Hematopoietic multipotent progenitor cell treated with erythropoietin and hydrocortisone succinate and interleukin-3 and kit ligand, for 4 days (in vitro differentiated cells): Measurements from ENCODE around the gene SLC37A2.
"Not testable (repeated sequence)": the region's sequence is repeated elsewhere in the genome, so short reads cannot be mapped to it uniquely, and the experiment has no call there.

ENCODE experiments used
- DNase-seq: peaks from one replicate; pipeline ENCODE4 v3.0.0-alpha.2; 2015

Gene SLC37A2

DNA sequence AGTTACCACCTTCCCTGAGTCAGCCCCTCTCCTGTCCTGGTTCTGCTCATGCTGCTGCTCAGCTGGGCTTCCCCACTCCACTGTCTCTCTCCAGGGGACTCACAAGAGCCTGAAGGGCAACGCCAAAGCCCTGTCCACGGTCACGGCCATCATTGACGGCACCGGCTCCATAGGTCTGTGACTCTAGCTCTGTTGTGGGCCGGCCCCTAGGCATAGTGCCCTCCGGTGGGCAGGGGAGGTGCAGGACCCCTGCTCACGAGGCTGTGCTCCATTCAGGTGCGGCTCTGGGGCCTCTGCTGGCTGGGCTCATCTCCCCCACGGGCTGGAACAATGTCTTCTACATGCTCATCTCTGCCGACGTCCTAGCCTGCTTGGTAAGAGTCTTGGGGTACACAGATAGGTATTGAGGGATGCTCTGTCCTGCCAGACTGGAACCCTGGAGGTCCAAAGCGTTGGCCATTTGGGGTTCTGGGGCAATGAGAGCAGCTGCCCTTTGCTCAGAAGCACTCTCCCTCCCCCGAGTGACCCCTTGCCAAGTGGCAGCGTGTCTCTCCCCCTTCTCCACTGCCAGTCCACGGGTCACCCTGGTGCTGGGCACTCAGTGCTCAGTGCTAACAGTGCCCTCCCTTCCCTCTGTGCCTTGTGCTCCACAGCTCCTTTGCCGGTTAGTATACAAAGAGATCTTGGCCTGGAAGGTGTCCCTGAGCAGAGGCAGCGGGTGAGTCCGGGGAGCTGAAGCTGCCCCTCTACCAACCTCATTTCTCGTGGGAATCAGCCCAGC is 22.4 kb downstream of the SLC37A2 start:
- no peak for DNase-seq

DNA sequence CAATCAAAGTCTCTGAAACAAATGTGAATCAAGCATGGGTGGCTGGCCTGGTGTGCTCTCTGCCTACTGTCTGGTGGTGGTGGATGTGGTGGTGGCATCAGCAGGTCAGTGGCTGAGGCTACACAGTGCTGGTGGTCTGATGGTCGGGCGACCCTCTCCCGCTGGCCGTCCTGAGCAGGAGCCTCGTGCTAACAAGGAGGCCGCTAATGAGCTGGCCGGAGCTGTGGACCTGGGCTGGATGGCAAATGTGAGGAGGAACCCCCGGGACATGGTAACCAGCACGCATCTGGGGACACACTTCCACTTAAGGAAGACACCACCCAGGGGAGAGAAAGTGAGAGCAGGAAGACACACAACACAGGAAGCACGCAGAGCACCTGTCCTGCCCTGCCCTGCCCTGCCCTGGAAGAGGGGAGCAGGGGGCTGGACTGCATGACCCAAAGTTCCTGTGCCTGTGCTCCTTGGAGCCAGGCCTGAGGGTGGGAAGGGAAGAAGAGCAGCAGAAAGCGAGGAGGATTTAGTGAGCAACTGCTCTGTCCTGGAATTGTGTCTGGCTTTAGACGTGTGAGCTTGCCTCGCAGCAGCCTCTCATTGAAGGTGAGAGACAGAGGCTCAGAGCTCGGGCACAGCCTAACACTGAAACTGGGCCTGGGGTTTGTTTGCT is 23.7 kb downstream of the SLC37A2 start:
- DNase-seq: no peak

DNA sequence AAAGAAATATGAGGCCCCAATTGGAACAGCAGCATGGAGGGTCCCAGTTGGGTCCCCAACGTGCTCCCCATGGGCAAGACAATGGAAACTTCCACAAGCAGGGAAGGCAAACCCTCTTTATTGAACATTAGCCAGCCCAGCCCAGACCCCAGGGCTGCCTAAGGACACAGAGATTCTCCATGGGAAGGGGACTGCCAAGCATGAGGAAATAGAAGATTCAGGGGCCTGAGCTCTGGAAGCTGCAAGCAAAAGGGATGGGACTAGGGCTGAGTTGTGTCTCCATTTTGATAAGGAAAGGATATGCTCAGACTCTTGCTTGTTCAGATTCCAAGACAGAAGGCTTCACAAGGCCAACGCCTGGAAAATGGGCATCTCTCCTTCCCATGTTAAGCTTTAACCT is 25.0 kb downstream of the SLC37A2 start:
- no peak for DNase-seq

DNA sequence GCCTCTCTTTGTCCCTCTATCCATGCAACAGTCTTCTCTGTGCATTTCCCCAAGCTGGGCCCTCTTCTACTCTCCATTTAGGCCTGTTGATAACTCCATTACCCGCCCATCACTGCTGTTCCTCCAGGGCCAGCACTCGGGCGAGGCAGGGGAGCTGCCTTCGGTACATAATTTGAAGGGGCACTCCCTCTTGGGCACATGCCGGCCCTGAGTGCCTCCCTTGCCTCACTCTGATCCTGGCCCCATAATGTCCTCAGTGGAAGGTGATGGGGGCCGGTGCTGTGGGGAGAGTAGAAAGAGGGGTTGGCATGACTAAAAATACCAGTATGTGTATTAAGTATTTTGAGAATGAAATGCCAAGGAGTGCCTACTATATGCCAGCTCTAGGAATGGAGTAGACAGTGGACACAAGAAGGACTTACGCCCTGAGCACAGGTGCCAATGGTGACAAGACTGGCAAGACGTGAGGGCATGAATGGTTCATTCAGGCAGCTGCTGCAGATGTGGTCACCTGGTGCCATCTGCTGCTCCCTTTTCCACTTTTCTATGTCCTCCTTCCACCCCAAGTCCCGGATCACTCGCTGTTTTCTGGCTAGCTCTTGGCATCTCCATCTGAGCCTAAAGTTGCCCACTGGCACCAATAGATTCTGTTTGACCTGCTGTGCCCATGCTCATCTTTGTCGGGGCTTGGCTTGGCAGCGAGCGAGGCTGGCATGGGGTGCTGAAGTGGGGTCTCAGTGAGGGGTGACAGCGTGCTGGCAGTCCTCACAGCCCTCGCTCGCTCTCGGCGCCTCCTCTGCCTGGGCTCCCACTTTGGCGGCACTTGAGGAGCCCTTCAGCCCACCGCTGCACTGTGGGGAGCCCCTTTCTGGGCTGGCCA is 25.7 kb downstream of the SLC37A2 start:
- DNase-seq: no peak

DNA sequence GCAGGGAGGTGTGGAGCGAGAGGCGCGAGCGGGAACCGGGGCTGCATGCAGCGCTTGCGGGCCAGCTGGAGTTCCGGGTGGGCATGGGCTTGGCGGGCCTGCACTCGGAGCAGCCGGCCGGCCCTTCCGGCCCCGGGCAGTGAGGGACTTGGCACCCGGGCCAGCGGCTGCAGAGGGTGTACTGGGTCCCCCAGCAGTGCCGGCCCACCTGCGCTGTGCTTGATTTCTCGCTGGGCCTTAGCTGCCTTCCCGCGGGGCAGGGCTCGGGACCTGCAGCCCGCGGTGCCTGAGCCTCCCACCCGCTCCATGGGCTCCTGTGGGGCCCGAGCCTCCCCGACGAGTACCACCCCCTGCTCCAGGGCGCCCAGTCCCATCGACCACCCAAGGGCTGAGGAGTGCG is 26.4 kb downstream of the SLC37A2 start:
- not testable (repeated sequence) for DNase-seq

DNA sequence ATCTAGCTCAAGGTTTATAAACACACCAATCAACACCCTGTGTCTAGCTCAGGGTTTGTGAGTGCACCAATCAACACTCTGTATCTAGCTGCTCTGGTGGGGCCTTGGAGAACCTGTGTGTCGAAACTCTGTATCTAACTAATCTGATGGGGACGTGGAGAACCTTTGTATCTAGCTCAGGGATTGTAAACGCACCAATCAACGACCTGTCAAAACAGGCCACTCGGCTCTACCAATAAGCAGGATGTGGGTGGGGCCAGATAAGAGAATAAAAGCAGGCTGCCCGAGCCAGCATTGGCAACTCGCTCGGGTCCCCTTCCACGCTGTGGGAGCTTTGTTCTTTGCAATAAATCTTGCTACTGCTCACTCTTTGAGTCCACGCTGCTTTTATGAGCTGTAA is 27.0 kb downstream of the SLC37A2 start:
- DNase-seq: not testable (repeated sequence)

DNA sequence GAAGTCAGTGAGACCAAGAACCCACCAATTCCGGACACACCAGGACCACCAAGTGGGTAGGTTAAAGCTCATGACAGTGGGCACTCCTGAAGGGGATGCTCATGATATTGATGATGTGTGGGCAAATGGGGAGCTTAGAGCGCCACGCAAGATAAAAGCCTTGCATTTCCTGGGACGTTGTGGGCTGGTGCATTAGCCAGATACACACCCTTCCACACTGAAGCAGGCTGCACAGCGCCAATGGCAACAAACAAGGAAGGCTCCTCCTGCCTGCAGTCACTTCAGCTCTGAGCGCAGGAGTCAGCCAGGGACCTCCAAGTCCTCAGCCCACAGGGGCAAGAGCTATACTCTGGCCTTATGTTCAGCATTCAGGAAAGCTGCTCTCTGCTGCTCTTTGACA is 27.7 kb downstream of the SLC37A2 start:
- DNase-seq: no peak

DNA sequence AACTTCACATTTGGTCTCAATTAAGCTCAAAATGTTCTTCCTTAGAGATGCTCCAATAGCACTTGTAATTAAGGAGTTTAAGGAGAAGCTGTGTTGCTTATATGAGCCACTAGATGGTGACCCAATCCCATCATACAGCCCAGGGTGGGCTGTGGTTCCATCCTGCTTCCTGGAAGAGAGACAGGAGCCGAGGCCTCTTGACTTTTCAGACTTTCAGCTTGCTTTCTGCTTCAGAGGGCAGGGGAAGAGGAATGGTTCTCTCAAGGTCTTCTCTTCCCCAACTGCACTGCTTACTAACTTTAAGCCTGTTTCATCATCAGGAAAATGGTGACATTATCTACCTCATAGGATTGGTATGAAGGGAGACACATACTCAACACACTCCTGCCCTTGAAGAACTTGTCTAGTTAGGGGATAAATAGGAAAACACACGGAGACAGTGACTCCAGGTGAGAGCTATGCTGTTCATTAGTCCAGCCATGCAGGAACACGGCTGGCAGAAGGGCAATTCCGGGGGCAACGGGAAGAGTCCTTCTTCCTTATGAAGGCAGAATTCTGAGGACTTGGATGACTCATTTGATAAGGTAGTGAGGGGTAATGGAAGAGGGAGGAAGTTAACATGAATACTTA is 28.3 kb downstream of the SLC37A2 start:
- peak; percentile 75 for DNase-seq

DNA sequence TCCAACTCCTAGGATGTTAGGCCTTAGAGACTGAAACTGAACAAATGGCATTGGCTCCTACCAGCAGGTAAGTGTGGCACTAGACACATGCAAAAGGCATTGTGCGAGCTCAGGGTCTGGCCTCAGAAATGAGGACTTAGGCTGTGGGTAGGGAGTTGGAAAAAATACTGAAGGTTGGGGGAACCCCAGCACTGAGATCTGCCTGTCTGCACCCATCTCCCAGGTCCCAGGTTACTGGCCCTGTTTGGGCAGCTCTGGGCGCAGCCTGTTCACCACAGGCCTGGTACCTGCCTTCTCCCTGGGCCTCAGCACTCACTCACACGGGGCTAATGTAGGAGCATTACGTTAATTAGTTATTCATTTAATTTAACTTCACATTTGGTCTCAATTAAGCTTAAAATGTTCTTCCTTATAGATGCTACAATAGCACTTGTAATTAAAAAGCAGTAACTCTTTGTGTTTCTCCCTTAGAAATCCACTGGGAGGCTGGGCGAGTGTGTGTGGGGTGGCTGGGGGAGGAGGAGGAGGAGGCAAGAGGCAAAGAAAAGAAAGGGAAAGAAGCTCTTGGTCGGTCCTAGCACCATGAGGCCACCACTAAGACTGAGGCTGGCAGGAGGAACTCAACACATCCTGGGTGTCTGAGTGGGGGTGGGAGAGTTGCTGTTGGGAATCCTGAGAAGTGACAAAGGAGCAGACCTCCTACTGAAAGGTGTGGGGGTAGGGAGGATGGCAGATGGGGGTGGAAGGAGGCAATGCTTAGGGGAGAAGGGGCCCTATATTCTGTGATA is 29.0 kb downstream of the SLC37A2 start:
- DNase-seq: no peak

DNA sequence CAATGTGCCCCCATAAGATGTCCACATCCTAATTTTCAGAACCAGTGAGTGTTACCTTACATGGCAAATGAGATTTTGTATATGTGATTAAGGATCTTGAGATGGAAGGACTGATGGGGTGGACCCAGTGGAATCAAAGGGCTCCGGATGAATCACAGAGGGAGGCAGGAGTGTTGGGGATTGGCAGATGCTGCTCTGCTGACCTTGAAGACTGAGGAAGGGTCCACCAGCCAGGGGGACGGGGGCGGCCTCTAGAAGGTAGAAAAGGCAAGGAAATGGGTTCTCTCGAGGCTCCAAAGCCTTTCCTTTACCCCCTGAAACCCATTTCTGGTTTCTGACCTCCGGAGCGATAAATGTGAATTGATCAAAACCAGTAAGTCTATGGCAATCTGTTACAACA is 29.6 kb downstream of the SLC37A2 start:
- no peak for DNase-seq

DNA sequence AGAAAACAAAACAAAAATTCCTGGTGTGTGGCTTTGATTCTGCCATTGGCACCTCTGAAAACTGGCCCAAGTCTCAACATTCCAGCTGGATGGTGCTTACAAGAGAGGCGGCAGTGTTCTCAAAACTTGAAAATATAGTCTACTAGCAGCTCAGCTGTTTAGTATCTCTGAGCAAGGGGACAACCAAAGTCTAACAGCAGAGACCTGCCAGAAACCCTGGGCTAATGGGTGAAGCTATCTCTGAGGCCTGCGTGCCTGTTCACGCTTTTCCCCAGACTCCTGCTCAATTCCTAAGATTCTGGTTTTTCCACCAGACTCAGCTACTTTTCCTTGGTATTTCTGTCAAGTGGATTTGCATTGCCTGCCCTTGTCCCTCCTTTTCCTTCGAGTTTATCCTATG is 30.4 kb downstream of the SLC37A2 start:
- no peak for DNase-seq

DNA sequence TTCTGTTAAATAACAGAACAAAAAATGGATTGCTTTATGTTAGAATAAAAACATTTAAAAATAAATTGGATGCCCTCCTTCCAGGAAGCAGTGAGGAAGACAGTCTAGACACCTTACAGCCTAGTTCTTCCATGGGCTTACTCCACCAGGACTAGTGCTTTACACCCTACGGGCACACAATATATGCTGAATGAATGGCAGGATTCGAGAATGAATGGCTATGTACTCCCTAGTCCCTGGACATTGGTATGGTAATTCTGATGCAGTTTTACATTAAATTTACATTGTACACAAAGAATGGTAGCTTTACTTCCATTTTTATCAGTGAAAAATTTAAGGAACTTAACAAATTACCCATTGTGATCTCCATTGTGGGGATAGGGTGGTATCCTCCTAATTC is 31.6 kb downstream of the SLC37A2 start:
- no peak for DNase-seq

DNA sequence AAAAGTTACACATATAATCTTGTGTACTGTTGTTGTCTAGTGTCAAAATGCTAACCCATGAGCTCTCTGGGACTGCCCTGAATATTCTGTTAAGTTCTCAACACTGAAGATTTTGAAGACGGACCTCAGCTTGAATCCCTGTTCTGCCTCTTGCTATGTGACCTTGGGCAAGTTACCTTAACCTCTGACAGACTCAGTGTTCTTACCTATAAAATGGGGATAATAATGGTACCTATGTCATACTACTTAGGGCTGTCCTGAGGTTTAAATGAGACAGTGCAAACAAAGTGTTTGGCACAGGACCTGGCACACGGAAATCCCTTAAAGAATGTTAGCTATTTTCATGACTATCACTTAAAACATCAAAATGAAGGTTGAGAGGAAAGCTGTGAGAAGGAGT is 37.0 kb downstream of the SLC37A2 start:
- no peak for DNase-seq

DNA sequence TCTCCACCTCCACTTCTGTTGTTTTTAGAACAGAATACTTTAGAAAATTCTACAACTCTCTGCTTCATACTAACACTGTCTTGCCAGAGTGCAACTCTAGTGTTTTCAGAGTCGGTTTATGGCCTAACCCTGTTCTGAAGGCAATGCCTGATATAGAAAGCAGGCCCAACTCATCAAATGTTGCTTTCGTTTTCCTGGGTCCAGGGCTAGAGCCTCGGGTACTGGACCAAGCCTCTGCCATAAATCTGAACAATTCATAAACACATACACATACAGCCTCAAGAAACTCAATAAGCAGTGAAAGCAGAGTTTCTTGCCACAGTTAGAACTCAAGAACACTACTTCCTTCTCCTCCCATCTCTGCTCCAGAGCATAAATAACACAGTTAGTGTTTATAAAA is 38.5 kb downstream of the SLC37A2 start:
- DNase-seq: no peak

DNA sequence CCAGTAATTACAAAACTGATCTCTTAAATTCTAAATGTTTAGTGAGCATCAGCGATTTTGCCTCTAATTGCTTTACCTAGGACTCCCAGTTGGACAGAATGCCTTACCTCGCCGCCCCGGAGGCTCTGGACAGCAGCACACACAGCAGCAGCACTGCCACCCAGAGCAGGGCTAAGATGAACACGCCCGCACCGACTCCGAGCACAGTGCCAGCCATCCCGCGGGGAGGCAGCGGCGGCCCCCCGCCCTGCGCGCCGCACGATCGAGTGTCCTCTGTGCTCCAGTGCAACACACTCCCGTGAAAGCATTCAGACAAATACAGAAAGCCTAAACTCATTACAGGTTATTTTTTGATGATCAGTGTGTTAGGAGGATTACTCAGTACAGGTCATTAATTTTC is 38.9 kb downstream of the SLC37A2 start:
- DNase-seq: no peak

DNA sequence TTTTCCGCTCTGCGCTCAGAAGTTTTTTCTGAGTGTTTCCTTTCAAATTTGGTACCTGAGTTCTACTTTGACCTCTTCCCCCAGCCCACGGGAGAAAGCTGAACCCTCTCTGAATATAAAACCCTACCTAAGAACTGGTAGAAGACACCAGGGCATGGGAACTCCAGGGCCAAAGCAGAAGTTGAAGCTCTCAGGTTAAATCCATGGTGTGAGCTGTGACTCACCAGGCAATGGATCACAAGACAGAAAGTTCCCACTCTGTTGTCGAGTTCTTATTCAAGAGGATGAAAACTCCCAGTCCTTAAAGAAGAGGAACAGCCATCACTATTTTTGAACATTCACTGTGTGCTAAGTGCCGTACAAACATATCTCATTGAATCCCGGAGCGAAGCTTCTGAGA is 39.4 kb downstream of the SLC37A2 start:
- no peak for DNase-seq

DNA sequence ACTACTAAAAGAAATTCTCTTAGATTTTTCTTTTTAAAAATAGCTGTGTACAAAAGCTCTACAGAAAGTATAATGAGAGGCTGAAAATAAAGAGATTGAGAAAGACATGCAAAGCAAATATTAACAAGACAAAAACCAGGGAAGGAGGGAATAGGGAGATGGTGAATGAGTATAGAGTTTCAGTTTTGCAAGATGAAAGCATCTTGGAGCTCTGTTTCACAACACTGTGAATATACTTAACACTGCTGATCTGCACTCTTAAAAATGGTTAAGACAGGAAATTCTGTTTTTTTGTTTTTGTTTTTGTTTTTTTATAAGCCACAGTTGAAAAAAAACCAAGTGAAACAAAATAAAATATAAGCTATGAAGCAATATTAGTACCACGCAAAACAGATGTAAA is 42.8 kb downstream of the SLC37A2 start:
- DNase-seq: no peak

DNA sequence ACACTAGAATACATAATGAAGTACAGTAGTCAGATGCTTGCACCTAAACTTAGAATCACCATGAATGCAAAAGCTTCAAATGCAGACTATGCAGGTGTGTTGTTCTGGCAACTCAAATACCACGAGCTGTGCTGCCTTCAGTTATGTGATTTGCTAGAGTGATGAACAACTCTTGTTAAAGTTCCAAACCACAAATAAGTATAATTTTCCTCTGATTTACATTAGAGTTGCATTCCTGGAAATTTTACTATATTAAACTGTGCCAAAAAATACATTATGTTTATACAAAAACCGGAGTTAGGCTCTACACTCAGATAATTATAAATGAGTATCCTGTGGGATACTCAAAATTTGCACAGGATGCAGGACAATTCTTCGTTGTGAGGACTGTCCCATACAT is 45.4 kb downstream of the SLC37A2 start:
- DNase-seq: no peak

DNA sequence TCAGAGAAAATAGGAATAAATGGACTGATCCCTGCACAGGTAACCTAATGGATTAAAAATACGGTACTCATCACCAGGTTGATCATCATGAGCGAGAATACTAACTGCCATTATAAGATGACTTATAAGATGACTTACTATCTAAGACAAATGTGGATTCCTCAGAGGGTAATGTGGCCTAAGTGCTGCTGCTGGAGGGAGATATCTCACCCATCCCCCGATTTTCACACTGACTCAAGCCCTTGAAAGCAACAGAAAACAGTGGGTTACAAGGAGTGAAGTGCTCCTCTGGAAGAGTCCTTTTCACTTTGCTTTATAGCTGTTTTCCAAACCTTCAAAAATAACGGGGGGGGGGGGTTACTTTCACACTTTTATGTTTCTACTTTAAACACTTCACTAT is 47.4 kb downstream of the SLC37A2 start:
- DNase-seq: peak; percentile 68

DNA sequence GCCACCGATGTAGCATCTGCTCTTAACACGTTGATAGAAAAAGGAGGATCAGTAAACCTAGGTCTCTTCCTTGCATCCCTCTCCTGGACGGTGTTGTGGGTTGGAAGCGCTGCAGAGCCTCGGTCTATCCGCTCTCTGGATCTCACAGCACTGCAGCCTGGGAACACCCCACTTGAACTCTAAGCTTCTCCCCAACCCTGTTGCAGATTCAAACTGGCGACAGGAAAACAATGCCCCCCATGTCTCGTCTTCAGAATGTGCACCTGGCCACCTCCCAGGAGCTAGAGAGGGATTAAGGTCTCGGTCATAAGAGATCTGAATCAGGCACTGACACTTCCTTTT is 47.9 kb downstream of the SLC37A2 start:
- DNase-seq: peak; percentile 47

DNA sequence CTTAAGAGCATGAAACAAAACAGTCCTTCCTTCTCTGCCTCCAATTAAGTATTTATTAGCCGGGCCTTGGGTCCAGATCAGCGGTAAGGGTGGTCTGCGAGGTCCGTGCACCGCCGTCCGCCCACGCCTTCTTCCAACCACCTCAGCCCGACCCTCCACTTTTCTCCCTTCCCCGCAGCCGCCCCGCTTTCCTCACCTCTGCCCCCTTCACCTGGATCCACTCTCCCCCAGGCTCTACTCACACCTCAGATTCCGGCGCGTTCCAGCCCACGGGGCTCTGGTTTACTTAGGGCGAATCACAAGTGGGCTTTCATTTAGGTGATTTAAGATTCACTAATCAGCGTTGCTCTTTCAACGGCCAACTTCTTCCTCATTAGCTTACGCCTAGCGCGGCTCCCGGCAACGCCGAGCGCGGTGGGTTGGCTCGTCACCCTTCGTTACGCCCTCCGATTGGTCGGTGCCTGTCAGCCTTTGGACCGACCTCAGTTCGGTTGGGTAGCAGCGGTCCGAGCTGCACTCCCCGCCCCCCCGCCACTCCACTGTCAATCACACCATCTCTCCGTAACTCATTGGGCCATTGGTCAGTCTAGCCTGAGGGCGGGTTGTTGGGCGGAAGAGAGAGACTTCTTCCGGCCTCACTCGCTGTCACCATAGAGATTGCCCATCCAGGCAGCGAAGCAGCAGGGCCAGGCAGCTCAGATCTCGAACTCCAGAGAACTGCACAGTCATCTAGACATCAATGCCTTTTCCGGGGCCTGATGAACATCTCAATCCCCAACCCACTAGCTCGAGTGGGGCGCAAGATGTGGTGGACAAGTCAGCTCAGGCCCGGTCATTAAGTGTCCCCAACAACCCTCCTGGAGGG is 48.5 kb downstream of the SLC37A2 start, which contains the start of gene TMEM218:
Gene TMEM218 (minus strand): TSS at position 284 of the 865 bp plus-strand sequence. CDS start 9,385 bp downstream, outside the sequence.
- DNase-seq: peak; percentile 99
